SK-N-SH treated with all-trans-retinoic acid at 6 μM for 48 hours (cell line): Measurements from ENCODE around the gene ZSCAN5B.

Experiments
- ARNTL ChIP-seq: fragments of 450-650 bp; formaldehyde crosslinking; IDR thresholded peaks from 2 replicates; pipeline ENCODE4 v1.5.0; 2020; ENCODE audit warnings: low read depth, mild to moderate bottlenecking, moderate library complexity, borderline replicate concordance
- GLIS3 ChIP-seq: fragments of 250-450 bp; sonication (Bioruptor Pico); IDR thresholded peaks from 2 replicates; pipeline ENCODE4 v1.5.0; 2020; ENCODE audit warnings: mild to moderate bottlenecking, moderate library complexity
- RARB ChIP-seq: fragments of 250-450 bp; sonication (Bioruptor Pico); IDR thresholded peaks from 2 replicates; pipeline ENCODE4 v1.8.0; 2021; ENCODE audit warnings: mild to moderate bottlenecking, moderate library complexity
- ZNF565 ChIP-seq: fragments of 450-650 bp; formaldehyde crosslinking; conservative IDR thresholded peaks from 2 replicates; pipeline ENCODE4 v1.5.0; 2020; ENCODE audit warnings: low read depth, mild to moderate bottlenecking, moderate library complexity
- TF ChIP-seq, protein P1 (sequence below): fragments of 250-450 bp; sonication (Bioruptor Pico); IDR thresholded peaks from 2 replicates; pipeline ENCODE4 v1.8.0; 2020; ENCODE audit warnings: mild to moderate bottlenecking, moderate library complexity, borderline replicate concordance
- TF ChIP-seq, protein P2 (sequence below): fragments of 250-450 bp; sonication (Bioruptor Pico); IDR thresholded peaks from 2 replicates; pipeline ENCODE4 v1.5.0; 2020; ENCODE audit warnings: mild to moderate bottlenecking, moderate library complexity

DNA sequence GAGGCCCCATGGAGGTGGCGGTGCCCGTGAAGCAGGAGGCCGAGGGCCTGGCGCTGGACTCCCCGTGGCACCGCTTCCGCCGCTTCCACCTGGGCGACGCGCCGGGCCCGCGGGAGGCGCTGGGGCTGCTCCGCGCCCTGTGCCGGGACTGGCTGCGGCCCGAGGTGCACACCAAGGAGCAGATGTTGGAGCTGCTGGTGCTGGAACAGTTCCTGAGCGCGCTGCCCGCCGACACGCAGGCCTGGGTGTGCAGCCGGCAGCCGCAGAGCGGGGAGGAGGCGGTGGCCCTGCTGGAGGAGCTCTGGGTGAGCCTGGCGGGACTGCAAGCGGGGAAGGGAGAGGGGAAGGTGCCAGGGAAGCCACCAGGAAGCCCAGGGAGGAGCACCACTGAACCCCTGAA is 50.7 kb downstream of the ZSCAN5B start:
- TF ChIP-seq GLIS3 (CRISPR knock-in tag) (no peak), RARB (CRISPR knock-in tag) (no peak), ARNTL (no peak), ZNF565 (CRISPR knock-in tag) (no peak)
- TF ChIP-seq, protein P1, sequence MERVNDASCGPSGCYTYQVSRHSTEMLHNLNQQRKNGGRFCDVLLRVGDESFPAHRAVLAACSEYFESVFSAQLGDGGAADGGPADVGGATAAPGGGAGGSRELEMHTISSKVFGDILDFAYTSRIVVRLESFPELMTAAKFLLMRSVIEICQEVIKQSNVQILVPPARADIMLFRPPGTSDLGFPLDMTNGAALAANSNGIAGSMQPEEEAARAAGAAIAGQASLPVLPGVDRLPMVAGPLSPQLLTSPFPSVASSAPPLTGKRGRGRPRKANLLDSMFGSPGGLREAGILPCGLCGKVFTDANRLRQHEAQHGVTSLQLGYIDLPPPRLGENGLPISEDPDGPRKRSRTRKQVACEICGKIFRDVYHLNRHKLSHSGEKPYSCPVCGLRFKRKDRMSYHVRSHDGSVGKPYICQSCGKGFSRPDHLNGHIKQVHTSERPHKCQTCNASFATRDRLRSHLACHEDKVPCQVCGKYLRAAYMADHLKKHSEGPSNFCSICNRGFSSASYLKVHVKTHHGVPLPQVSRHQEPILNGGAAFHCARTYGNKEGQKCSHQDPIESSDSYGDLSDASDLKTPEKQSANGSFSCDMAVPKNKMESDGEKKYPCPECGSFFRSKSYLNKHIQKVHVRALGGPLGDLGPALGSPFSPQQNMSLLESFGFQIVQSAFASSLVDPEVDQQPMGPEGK (CRISPR knock-in tag): no peak
- TF ChIP-seq, protein P2, sequence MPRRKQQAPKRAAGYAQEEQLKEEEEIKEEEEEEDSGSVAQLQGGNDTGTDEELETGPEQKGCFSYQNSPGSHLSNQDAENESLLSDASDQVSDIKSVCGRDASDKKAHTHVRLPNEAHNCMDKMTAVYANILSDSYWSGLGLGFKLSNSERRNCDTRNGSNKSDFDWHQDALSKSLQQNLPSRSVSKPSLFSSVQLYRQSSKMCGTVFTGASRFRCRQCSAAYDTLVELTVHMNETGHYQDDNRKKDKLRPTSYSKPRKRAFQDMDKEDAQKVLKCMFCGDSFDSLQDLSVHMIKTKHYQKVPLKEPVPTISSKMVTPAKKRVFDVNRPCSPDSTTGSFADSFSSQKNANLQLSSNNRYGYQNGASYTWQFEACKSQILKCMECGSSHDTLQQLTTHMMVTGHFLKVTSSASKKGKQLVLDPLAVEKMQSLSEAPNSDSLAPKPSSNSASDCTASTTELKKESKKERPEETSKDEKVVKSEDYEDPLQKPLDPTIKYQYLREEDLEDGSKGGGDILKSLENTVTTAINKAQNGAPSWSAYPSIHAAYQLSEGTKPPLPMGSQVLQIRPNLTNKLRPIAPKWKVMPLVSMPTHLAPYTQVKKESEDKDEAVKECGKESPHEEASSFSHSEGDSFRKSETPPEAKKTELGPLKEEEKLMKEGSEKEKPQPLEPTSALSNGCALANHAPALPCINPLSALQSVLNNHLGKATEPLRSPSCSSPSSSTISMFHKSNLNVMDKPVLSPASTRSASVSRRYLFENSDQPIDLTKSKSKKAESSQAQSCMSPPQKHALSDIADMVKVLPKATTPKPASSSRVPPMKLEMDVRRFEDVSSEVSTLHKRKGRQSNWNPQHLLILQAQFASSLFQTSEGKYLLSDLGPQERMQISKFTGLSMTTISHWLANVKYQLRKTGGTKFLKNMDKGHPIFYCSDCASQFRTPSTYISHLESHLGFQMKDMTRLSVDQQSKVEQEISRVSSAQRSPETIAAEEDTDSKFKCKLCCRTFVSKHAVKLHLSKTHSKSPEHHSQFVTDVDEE (CRISPR knock-in tag): no peak
